ENCODE data around the gene LSM14B. TPM values are rescaled to one million over a fixed set of nuclear protein-coding genes. Genes with fewer than 3 reads are reported as not detected.

LSM14B gene
- total RNA-seq, 1 donor from 2014 or later = 81.1 TPM

- H3K4me1 Mint-ChIP-seq (ENCODE audit: low read depth) = peaks cover 17% of the 10 kb centered on the region
- no peak overlapping the region for H3K4me3 Mint-ChIP-seq (ENCODE audit: low read depth)
- TF ChIP-seq CTCF (IDR thresholded peaks at IDR 0.05; ENCODE audit: unreplicated experiment) = no peak
- H3K27me3 Mint-ChIP-seq = no peaks in the 10 kb centered on the region
- H3K27ac Mint-ChIP-seq = peak overlapping the region; percentile 59
- peaks cover 25% of the 10 kb centered on the region for H3K36me3 Mint-ChIP-seq (ENCODE audit: insufficient read depth)
- no peak for DNase-seq (ENCODE audit: low spot score, unreplicated experiment)
- no peaks in the 10 kb centered on the region for H3K9me3 Mint-ChIP-seq (ENCODE audit: low read depth)
These were observed 16.6 kb downstream of the LSM14B start for GRCh38 chr20:62138912-62139311.

GRCh38 chr20:62139636-62140035 lies 17.4 kb downstream of the LSM14B start:
- peaks cover 21% of the 10 kb centered on the region for H3K4me1 Mint-ChIP-seq (ENCODE audit: low read depth)
- H3K27ac Mint-ChIP-seq = no peak overlapping the region
- TF ChIP-seq CTCF (IDR thresholded peaks at IDR 0.05; ENCODE audit: unreplicated experiment) = no peak
- H3K27me3 Mint-ChIP-seq = no peaks in the 10 kb centered on the region
- peaks cover 25% of the 10 kb centered on the region for H3K36me3 Mint-ChIP-seq (ENCODE audit: insufficient read depth)
- DNase-seq (ENCODE audit: low spot score, unreplicated experiment) = no peak
- H3K9me3 Mint-ChIP-seq (ENCODE audit: low read depth) = no peaks in the 10 kb centered on the region
- H3K4me3 Mint-ChIP-seq (ENCODE audit: low read depth) = no peak overlapping the region

GRCh38 chr20:62141043-62141396 lies 18.7 kb downstream of the LSM14B start:
- Mint-ChIP-seq H3K36me3 (ENCODE audit: insufficient read depth) (peaks cover 25% of the 10 kb centered on the region), H3K4me3 (ENCODE audit: low read depth) (peak overlapping the region; percentile 79), H3K27me3 (no peaks in the 10 kb centered on the region), H3K9me3 (ENCODE audit: low read depth) (no peaks in the 10 kb centered on the region), H3K27ac (peak overlapping the region; percentile 97), H3K4me1 (ENCODE audit: low read depth) (peaks cover 29% of the 10 kb centered on the region)
- no peak for DNase-seq (ENCODE audit: low spot score, unreplicated experiment)
- no peak for TF ChIP-seq CTCF (IDR thresholded peaks at IDR 0.05; ENCODE audit: unreplicated experiment)

- Mint-ChIP-seq H3K27me3 (no peaks in the 10 kb centered on the region), H3K9me3 (ENCODE audit: low read depth) (no peaks in the 10 kb centered on the region), H3K4me3 (ENCODE audit: low read depth) (peak overlapping the region; percentile 79), H3K36me3 (ENCODE audit: insufficient read depth) (peaks cover 21% of the 10 kb centered on the region), H3K27ac (peak overlapping the region; percentile 97), H3K4me1 (ENCODE audit: low read depth) (peaks cover 29% of the 10 kb centered on the region)
- no peak for DNase-seq (ENCODE audit: low spot score, unreplicated experiment)
- TF ChIP-seq CTCF (IDR thresholded peaks at IDR 0.05; ENCODE audit: unreplicated experiment) = peak; percentile 30
These were observed 19.3 kb downstream of the LSM14B start for GRCh38 chr20:62141397-62142251.

GRCh38 chr20:62142252-62143080 lies 20.2 kb downstream of the LSM14B start:
- TF ChIP-seq CTCF (IDR thresholded peaks at IDR 0.05; ENCODE audit: unreplicated experiment) = no peak
- Mint-ChIP-seq H3K27ac (peak overlapping the region; percentile 97), H3K4me3 (ENCODE audit: low read depth) (peak overlapping the region; percentile 79), H3K36me3 (ENCODE audit: insufficient read depth) (peaks cover 18% of the 10 kb centered on the region), H3K4me1 (ENCODE audit: low read depth) (peaks cover 29% of the 10 kb centered on the region), H3K9me3 (ENCODE audit: low read depth) (no peaks in the 10 kb centered on the region), H3K27me3 (no peaks in the 10 kb centered on the region)
- no peak for DNase-seq (ENCODE audit: low spot score, unreplicated experiment)
